DND-41 (cell line): Measurements from ENCODE around the gene UBXN10.

Experiments used
- ATAC-seq: fragments of 200-7000 bp; cut with Tn5 transposase; 3 replicates; pipeline ENCODE4 v1.9.1; 2021; ENCODE audit warnings: low read depth; ENCODE audit not compliant: insufficient read depth
- DNase-seq: peaks from one replicate; pipeline ENCODE4 v3.0.0-alpha.2; 2020
- H2AFZ ChIP-seq: 2 replicates; pipeline ENCODE4 v1.6.0; 2012; ENCODE audit warnings: low read depth, low read length
- H3K27ac ChIP-seq: 2 replicates; pipeline ENCODE4 v1.5.1; 2012; ENCODE audit warnings: low read length, inconsistent platforms
- H3K27me3 ChIP-seq: fragments of 200-600 bp; sonication (generic); 2 replicates; pipeline ENCODE4 v1.6.0; 2012; ENCODE audit warnings: low read length, mild to moderate bottlenecking, inconsistent platforms; ENCODE audit not compliant: insufficient read depth, poor library complexity
- H3K36me3 ChIP-seq: 2 replicates; pipeline ENCODE4 v1.5.1; 2012; ENCODE audit warnings: low read length, inconsistent platforms; ENCODE audit not compliant: insufficient read depth
- H3K4me1 ChIP-seq: 2 replicates; pipeline ENCODE4 v1.5.1; 2012; ENCODE audit warnings: mild to moderate bottlenecking, low read length; ENCODE audit not compliant: insufficient read depth
- H3K4me2 ChIP-seq: 2 replicates; pipeline ENCODE4 v1.6.0; 2012; ENCODE audit warnings: mild to moderate bottlenecking, moderate library complexity, low read length, inconsistent platforms; ENCODE audit not compliant: insufficient read depth
- H3K4me3 ChIP-seq, 2 experiments: fragments of 200-600 bp in 1 of 2; shearing (Covaris generic) in 1 of 2; 2 replicates each; pipeline ENCODE4 v1.5.1; 2012 to 2016; ENCODE audit warnings: inconsistent platforms in 2 of 2, low read length in 2 of 2, mild to moderate bottlenecking in 2 of 2, low read depth in 1 of 2, moderate library complexity in 1 of 2
- H3K79me2 ChIP-seq: 2 replicates; pipeline ENCODE4 v1.6.0; 2012; ENCODE audit warnings: low read length, inconsistent platforms; ENCODE audit not compliant: insufficient read depth
- H3K9ac ChIP-seq: 2 replicates; pipeline ENCODE4 v1.6.0; 2012; ENCODE audit warnings: low read depth, mild to moderate bottlenecking, inconsistent platforms, low read length, moderate library complexity
- H3K9me3 ChIP-seq: 2 replicates; pipeline ENCODE4 v1.5.1; 2012; ENCODE audit warnings: low read length, moderate library complexity, mild to moderate bottlenecking, inconsistent platforms; ENCODE audit not compliant: insufficient read depth, severe bottlenecking
- H4K20me1 ChIP-seq: 2 replicates; pipeline ENCODE4 v1.6.0; 2012; ENCODE audit warnings: low read length; ENCODE audit not compliant: insufficient read depth
- CTCF ChIP-seq: IDR thresholded peaks from 2 replicates; pipeline ENCODE4 v1.5.1; 2012; ENCODE audit warnings: borderline replicate concordance, low read length, moderate library complexity, mild to moderate bottlenecking; ENCODE audit not compliant: poor library complexity, severe bottlenecking; ENCODE audit errors: extremely low read depth
- EZH2 ChIP-seq: IDR thresholded peaks from 3 replicates; pipeline ENCODE4 v1.6.1; 2012; ENCODE audit warnings: borderline replicate concordance, low read depth, mild to moderate bottlenecking, moderate library complexity, low read length, inconsistent platforms; ENCODE audit not compliant: severe bottlenecking

The UBXN10 gene

GRCh38 chr1:20191266-20191825 lies 5.5 kb downstream of the UBXN10 start:
- H3K27ac ChIP-seq: no peak overlapping the region
- peaks cover 2% of the 10 kb centered on the region for H3K27me3 ChIP-seq
- no peak overlapping the region for H2AFZ ChIP-seq
- H3K79me2 ChIP-seq: no peaks in the 10 kb centered on the region
- TF ChIP-seq EZH2: no peak
- H3K4me1 ChIP-seq: peaks cover 29% of the 10 kb centered on the region
- no peak overlapping the region for H3K9ac ChIP-seq
- DNase-seq (no peak), ATAC-seq (no peak)
- H3K4me2 ChIP-seq: no peak overlapping the region
- no peak overlapping the region for H3K4me3 ChIP-seq
- H3K36me3 ChIP-seq: no peaks in the 10 kb centered on the region
- no peaks in the 10 kb centered on the region for H4K20me1 ChIP-seq
- H3K9me3 ChIP-seq: no peaks in the 10 kb centered on the region

DNA sequence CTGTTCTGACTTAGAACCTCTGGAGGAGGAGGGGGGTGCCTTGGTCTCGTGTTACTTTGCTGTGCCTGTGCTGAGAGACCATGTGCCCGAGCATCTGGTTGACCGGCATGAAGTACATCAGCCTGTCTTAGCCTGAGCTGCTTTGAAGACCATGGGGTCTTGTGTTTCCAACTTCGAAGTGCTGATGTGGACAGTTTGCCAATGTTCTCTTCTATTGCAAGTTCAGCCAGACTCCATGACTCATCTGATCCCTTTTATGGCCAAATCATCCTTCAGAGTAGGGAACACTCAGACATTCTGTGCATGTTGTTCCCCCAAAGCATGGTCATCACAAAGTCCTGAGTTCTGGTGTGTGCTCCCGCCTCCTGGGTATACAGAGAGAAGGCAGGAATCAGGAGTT lies 6.5 kb downstream of the UBXN10 start:
- H3K4me3 ChIP-seq: no peak overlapping the region
- H3K4me1 ChIP-seq: peaks cover 19% of the 10 kb centered on the region
- no peak overlapping the region for H3K9ac ChIP-seq
- DNase-seq (no peak), ATAC-seq (no peak)
- H3K9me3 ChIP-seq: no peaks in the 10 kb centered on the region
- no peak overlapping the region for H3K27ac ChIP-seq
- H3K36me3 ChIP-seq: no peaks in the 10 kb centered on the region
- H3K27me3 ChIP-seq: peaks cover 2% of the 10 kb centered on the region
- no peaks in the 10 kb centered on the region for H3K79me2 ChIP-seq
- H2AFZ ChIP-seq: no peak overlapping the region
- H3K4me2 ChIP-seq: no peak overlapping the region
- no peaks in the 10 kb centered on the region for H4K20me1 ChIP-seq
- TF ChIP-seq EZH2: no peak
- TF ChIP-seq CTCF: no peak

DNA sequence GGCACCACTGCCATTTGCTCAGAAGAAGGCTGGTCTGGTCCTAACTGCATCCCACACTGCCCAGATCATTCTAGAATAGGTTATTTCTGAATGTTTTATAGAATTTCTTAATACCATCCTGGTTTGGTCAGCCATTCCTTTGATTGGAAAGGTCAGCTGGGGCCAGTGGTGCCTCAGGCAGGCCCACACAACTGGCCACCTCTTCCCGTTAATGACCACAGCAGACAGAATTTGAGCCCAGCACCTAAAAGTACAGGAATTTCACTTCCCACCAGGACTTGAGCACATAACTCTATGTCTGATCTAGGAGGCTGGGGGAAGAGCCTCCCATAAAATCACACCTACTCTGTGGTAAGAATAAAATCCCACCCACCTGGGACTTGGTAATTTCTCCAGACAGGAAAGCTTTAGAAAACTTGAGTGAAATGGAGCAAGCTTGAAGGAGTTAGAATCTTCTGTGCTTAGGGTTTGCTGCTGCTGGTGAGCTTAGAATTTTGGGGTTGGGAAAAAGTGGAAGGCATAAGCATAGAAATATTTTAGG lies 7.0 kb downstream of the UBXN10 start:
- no peak overlapping the region for H3K27ac ChIP-seq
- no peaks in the 10 kb centered on the region for H4K20me1 ChIP-seq
- no peak overlapping the region for H3K4me3 ChIP-seq
- H3K4me1 ChIP-seq: peaks cover 13% of the 10 kb centered on the region
- no peak for DNase-seq
- H3K36me3 ChIP-seq: no peaks in the 10 kb centered on the region
- no peak overlapping the region for H3K9ac ChIP-seq
- H3K4me2 ChIP-seq: no peak overlapping the region
- TF ChIP-seq EZH2: no peak
- no peak for TF ChIP-seq CTCF
- no peak for ATAC-seq
- peaks cover 2% of the 10 kb centered on the region for H3K27me3 ChIP-seq
- H2AFZ ChIP-seq: no peak overlapping the region
- H3K9me3 ChIP-seq: no peaks in the 10 kb centered on the region
- H3K79me2 ChIP-seq: no peaks in the 10 kb centered on the region

GRCh38 chr1:20194224-20194623 lies 8.3 kb downstream of the UBXN10 start:
- Histone ChIP-seq H4K20me1 (no peaks in the 10 kb centered on the region), H2AFZ (no peak overlapping the region), H3K27ac (no peak overlapping the region), H3K4me1 (peaks cover under 1% of the 10 kb centered on the region; the same call in 1 of the 2 replicates), H3K36me3 (no peaks in the 10 kb centered on the region), H3K9ac (no peak overlapping the region), H3K27me3 (peaks cover 2% of the 10 kb centered on the region), H3K9me3 (no peaks in the 10 kb centered on the region), H3K4me3 (no peak overlapping the region), H3K79me2 (no peaks in the 10 kb centered on the region), H3K4me2 (no peak overlapping the region)
- ATAC-seq (no peak), DNase-seq (no peak)
- TF ChIP-seq CTCF: no peak
- no peak for TF ChIP-seq EZH2
